GM19328 (cell line): ENCODE data around the gene DNAJA2.

ENCODE experiments used
- ATAC-seq: cut with Tn5 transposase; IDR thresholded peaks from one replicate; pipeline ENCODE4 v1.9.1; 2021; ENCODE audit warnings: mild to moderate bottlenecking, moderate library complexity; ENCODE audit not compliant: unreplicated experiment

DNAJA2 gene

DNA sequence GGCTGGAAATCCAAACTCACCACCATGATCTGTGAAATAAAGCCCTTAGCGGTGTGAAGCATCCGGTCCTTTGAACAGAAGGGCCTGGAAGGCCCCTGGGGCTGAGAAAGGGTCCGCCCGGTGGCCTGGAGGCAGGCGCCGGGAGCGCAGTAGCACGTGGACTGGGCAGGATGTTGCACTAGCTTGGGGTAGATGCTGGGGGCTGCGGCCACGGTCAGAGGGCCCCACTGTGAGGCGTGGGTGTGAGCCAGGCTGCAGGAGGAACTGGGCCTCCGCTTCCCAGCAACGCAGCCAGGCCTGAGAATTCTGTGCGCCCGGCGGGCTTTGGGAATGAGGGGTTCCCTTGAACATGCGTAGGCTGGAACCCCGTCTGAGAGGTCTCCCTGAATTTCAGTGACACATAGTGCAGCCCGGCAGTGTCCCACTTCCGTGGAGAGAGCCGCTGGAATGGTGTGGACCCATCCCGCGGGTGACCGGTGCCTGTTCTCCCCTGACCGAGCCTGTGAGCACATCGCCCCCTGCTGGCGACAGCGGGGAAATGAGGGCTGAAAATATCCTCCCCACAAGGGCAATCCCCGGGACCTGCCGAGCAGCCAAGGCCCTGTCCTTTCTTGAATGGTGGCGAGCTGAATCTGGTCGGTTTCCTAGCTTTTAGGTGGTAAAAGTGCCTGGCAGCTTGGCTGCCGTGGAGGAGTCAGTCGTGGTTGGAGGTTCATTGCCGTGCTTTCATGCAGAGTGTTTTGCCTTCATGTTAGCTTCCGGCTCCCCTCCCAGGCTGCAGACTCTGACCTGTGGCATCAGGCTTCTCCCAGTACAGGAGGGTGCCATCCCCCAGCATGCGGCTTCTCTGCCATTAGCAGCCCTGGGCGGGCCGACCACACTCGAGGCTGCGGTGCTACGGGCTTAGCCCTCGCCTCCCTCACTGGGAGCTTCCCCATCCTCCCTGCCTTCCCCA is 43.8 kb downstream of the DNAJA2 start:
- peak; percentile 64 for ATAC-seq

DNA sequence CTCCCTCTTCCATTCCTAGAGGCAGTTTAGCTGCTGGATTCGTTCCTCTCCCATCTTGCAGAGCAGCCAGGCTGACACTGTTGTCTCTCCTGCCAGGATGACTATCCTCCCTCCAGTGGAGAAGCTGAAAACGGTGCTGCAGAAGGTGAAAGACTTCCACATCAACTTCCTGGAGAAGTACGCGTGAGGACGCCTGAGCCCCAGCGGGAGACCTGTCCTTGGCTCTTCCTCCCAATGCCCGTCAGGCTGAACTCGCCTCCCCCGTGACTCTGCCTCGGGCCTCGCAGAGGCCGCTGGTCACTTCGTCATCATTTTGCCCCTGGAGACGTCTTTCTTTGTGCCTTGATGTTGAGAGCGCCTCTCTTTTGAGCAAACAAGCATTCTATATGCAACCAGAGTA is 44.7 kb downstream of the DNAJA2 start:
- ATAC-seq, result no peak

DNA sequence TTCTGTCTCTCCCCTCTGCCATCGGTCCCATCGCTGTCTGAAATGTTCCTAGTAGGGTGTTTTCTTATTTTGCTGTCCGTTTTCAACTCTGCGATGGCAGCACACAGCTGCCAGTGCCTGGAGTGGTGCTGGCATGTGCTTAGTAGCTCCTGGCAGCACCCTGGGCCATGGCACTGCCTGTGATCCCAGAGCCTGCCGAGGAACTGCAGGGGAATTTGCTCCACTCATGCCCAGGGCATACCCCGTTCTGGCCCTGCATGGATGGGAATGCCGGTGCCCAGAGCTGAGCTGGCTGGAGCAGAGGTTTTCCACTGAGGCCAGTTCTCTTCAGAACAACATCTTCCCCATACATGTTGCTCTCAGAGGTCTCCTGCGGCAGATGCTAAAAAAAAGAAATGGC is 46.2 kb downstream of the DNAJA2 start:
- no peak for ATAC-seq

- no peak for ATAC-seq
These were observed 46.8 kb downstream of the DNAJA2 start for GRCh38 chr16:46926470-46927225.

GRCh38 chr16:46924402-46924801 is 49.1 kb downstream of the DNAJA2 start:
- no peak for ATAC-seq

DNA sequence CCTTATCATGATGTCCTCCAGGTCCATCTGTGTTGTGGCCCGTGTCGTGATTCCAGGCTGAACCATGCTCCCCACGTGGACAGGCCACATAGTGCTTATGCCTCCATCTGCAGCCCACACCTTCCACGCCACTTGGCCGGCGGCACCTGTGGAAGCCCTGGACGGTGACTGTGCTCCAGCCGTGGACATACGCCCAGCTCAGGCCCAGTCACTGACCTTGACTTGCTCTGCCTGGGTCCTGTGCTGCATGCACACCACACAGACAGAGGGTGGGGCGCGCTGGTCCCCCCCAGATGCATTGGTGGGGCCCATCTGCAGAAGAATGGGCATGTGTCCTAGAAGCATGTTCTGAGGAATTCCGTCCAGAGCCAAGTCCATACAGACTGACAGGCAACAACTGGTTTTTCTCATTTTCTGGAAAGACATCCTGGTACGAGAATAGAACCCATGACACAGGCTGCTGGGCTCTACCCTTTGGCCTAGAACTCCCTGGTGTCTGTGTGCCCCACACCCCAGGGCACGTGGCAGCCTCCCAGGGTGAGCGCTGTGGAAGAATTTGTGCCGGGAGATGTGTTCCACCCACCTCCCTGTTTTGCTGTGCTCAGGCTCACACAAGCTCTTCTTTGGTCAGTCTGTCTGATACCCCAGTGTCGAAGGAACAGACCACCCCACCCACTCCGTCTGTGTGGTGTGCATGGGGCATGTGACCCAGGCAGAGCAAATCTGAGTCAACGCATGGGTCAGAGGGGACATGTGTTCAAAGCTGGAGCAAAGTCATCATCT is 49.8 kb downstream of the DNAJA2 start:
- ATAC-seq, result no peak

DNA sequence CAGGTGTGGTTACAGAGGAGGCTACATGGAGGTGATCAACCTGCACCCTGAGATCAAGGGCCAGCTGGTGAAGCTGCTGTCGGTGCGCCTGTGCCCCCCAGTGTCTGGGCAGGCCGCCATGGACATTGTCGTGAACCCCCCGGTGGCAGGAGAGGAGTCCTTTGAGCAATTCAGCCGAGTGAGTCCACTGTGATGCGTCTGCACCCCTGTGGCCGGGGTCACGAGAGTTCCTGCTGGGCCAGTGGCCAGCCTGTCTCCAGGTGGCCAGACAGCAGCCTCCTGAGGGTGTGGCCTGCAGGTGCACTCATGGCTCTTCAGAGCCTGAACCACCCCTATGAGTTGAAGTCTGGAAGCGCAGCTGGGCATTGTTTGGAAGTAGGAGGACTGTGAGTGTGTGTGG is 51.2 kb downstream of the DNAJA2 start:
- no peak for ATAC-seq

DNA sequence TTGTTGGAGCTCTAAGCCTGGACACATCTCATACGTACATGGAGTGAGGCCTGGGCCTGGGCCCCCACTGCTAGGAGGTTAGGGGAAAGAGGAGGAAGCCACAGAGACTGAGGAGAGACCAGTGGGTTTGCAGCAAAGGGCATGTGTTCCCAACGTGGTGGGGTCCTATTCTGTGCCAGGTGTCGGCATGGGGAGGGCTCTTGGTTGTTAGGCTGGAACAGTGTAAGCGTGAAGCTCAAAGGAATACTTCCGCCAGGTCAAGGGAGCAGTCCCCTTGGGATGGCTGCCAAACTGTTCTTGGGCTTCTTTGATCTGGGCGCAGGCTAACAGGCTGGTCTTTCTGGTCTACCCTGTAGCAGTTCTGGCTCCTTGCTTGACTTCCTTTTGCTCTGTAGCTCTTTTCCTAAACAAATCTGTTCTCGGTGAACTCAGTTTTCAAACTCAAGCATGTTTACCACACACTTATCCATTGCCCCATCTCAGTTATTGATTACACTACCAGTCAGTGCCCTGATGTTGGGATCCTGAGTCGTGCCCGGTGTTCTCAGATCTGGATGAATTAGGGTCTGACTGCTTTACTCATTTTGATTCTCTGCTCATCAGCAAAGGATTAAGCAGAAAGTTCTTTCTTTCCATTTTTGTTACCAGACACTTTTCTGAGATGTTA is 52.9 kb downstream of the DNAJA2 start:
- no peak for ATAC-seq

GRCh38 chr16:46918905-46919792 is 54.3 kb downstream of the DNAJA2 start:
- ATAC-seq, result peak; percentile 74

DNA sequence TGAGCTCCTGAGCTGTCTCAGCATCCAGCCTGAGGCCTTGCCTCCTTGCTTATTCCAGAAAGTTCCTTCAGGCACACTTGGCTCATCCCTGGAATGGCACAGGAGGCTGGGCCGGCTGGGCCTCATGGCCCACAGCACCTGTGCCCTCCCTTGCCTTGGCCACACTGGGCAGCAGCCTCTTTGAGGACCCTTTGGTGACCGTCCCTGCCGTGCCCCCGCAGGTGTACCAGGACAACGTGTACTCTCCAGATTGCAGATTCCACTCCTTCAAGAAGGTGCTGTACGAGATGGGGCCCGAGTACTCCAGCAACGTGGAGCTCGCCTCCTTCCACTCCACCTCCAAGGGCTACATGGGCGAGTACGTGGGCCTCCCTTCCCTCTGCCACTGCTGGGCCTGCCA is 55.1 kb downstream of the DNAJA2 start:
- no peak for ATAC-seq

- ATAC-seq, result no peak
These were observed 56.5 kb downstream of the DNAJA2 start for GRCh38 chr16:46916980-46917379.

DNA sequence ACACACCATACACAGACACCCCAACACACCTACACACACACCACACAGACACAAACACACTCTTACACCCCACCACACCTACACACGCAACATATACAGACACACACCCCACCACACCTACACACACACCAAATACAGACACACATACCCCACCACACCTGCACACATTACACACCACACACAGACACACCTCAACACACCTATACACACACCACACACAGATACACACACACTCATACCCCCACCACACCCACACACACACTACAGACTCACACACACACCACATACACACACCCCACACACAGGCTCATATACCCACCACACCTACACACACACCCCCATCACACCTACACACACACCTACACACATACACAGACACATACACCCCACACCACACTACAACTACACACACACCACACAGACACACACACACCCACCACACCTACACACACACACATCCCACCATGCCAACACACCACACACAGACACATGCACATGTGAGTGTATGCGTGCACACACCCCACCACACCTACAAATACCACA is 57.9 kb downstream of the DNAJA2 start:
- no peak for ATAC-seq

GRCh38 chr16:46914556-46915201 is 58.8 kb downstream of the DNAJA2 start:
- ATAC-seq, result no peak

- no peak for ATAC-seq
These were observed 61.8 kb downstream of the DNAJA2 start for GRCh38 chr16:46911650-46912049.

DNA sequence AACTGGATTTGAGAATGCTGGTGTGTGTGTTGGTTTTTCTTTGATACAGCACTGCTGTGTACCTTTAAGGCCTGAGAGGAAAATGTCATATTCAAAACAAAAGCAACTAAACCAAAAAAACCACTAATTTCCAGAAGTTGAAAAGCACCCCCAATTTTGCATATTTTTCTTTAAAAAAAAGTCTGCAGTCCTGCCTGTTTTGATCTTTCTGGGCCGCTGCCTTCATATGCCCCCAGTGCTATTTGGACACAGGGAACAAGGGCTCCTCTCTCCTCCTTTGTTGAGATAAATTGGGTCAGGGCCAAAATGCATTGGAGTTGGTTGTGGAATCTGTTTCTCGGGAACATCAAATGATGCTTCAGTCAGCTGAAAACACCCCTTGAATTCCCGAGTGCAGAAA is 62.4 kb downstream of the DNAJA2 start:
- no peak for ATAC-seq

DNA sequence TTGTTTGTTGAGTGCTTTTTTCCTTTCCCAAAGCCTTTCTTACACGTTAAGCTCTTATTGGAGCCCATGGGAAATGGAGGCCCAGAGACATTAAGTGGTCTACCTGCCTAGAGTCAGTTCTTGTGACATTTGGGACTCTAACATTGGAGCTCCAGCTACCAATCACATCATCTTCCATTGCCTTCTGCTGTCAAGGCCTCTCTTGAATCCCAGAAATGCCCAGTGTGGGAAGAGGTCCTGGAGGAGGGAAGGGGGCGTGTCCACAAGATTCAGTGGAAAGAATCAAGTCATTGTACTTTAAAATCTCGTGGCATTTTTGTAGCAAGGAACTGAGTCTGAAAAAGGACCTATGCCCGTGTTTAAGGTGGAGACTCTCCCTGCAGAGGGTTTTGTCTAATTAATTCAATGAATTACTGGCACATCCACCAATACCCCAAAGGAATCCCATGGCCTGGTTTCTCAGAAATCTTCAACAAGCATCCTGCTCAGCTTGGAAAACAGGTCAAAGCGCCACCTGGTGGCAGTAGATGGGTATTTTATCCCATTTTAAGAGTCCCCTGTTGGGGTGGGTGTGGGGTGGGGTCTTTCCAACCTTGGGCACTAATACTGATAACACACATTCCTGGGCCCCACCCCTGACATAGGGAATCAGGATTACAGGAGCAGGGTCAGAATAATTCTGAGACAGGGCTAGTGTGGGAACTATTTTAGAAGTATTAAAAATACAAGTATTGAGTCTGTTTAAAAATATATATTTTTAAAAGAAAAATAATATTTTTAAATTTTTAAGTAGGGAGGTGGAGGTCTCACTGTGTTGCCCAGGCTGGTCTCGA is 64.7 kb downstream of the DNAJA2 start:
- ATAC-seq, result no peak

GRCh38 chr16:46907061-46907774 is 66.3 kb downstream of the DNAJA2 start:
- no peak for ATAC-seq
